GM12801 (cell line): ENCODE measurements around the gene ARL2.

ENCODE experiments used
- TF ChIP-seq, protein P1 (sequence below): IDR thresholded peaks from one replicate; pipeline ENCODE4 v1.5.1; 2011; ENCODE audit warnings: control low read depth; ENCODE audit not compliant: insufficient read length; ENCODE audit errors: extremely low read depth

The ARL2 gene

DNA sequence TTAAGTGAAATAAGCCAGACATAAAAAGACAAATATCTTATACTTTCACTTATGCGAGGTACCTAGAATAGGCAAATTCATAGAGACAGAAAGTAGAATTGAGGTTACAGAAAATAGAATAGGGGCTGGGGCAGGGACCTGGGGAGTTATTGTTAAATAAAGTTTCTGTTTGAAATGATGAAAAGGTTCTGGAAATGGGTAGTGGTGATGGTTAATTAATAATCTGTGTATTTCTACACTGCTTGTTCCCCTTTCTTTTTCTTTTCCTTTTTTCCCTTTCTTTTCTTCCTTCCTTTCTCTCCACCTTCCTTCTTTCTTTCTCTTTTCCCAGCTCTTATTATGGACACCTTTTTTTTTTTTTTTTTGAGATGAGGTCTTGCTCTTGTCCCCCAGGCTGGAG lies 41.6 kb downstream of the ARL2 start:
- TF ChIP-seq, protein P1, sequence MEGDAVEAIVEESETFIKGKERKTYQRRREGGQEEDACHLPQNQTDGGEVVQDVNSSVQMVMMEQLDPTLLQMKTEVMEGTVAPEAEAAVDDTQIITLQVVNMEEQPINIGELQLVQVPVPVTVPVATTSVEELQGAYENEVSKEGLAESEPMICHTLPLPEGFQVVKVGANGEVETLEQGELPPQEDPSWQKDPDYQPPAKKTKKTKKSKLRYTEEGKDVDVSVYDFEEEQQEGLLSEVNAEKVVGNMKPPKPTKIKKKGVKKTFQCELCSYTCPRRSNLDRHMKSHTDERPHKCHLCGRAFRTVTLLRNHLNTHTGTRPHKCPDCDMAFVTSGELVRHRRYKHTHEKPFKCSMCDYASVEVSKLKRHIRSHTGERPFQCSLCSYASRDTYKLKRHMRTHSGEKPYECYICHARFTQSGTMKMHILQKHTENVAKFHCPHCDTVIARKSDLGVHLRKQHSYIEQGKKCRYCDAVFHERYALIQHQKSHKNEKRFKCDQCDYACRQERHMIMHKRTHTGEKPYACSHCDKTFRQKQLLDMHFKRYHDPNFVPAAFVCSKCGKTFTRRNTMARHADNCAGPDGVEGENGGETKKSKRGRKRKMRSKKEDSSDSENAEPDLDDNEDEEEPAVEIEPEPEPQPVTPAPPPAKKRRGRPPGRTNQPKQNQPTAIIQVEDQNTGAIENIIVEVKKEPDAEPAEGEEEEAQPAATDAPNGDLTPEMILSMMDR = no peak

DNA sequence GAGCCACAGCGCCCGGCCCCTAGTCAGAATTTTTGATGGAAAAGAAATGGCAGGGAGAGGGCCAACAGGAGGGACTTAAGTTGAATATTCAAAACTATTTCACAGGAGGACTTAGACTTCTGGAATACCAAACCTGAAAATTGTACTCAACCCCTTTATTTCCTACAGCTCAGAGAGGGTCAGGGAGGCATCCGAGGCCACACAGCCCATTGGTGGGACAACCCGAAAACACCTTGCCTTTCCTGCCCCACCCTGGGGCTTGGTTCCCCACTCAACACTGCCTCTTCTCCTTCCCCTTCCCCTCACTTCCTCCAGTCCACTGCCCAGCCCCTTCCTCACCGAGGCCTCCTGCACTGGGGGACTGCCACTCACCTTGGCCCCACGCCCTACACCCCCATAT lies 43.0 kb downstream of the ARL2 start:
- TF ChIP-seq, protein P1 = no peak

- TF ChIP-seq, protein P1 = no peak
Measured at GRCh38 chr11:65057526-65057925, 43.6 kb downstream of the ARL2 start.

DNA sequence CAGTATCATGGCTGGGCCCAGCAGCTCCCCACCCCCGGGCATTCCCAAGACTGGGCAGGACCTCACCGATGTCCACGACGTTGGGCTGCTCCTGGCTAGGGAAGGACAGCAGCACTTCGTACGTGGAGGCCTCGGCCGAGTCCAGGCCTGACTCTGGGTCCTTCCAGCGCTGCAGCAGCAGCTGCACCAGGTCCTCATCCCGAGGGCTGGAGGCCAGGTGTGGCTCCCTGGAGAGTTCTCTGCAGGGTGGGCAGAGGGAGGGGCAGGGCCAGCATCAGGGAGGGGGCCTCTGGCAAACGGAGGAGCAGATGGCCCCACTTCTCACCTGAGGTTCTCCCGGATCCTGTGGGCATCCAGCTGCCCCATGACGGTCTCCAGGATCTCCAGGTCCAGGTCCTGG lies 44.1 kb downstream of the ARL2 start:
- TF ChIP-seq, protein P1 = no peak

DNA sequence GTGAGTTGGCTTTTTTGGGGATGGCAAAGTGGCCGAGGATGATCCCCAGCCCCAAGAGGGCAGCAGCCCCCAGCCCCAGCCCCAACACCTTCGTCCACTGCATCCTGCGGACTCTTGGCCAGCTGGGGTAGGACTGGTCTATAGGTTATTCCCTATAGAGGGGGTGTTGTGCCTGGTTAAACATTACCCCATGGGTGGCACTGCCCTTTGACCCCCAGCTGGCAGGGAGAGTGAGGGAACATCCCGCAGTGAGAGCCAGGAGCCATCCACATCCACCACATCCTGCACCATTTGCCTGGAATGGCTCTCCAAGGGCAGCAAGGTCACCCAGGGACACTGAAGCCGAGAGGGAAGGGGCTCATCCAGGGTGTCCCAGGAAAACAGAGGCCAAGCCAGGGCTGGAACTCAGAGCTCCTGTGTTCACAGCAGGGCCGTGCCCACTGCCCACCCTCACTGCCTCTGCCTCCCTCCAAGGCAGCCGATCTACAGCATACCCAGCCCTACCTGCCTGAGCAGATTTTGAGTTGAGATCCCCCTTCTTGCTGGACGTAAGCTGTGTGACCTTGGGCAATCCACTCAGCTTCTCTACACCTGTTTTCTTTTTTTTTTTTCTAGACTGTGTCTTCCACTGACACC lies 44.6 kb downstream of the ARL2 start, which contains the start of gene NAALADL1:
Gene NAALADL1, minus strand, starts transcription at position 135 of the 636 bp plus-strand sequence. Its CDS starts 32 bp downstream, at position 103.
- TF ChIP-seq, protein P1 = no peak

DNA sequence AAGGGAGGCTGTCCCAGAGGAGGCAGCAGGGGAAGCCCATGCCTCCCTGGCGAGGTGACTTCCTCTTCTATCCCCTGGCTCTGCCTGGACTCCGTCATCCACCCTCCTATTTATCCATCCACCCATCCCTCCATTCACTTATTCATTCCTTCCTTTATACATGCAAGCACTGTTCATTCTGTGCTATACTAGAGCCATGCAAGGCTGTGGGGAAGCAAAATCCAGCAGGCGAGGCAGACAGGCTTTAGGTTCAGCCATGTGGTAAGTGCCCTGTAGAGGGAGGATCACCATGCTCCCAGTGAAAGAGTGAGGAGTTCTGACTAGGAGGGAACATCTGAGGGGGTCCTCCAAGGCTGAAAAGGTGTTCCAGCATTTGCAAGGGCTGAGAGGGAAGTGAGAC lies 45.6 kb downstream of the ARL2 start:
- TF ChIP-seq, protein P1 = no peak

GRCh38 chr11:65059959-65060824 lies 46.2 kb downstream of the ARL2 start:
- TF ChIP-seq, protein P1 = no peak
